SK-N-MC (cell line): ENCODE measurements around the gene SEPTIN8.

Experiments
- EZH2 ChIP-seq: fragments of 200-600 bp; sonication (generic); IDR thresholded peaks from one replicate; pipeline ENCODE4 v1.6.1; 2017; ENCODE audit warnings: antibody characterized with exemption
- FOXP2 ChIP-seq: optimal IDR thresholded peaks from 2 replicates; pipeline ENCODE3; 2011; ENCODE audit warnings: mild to moderate bottlenecking, moderate library complexity; ENCODE audit not compliant: insufficient read depth; ENCODE audit errors: extremely low read length, control extremely low read depth
- POLR2AphosphoS5 ChIP-seq: IDR thresholded peaks from 2 replicates; pipeline ENCODE4 v1.6.1; 2012; ENCODE audit warnings: mild to moderate bottlenecking, low read depth, low read length, borderline replicate concordance

- no peak for TF ChIP-seq POLR2AphosphoS5
- TF ChIP-seq EZH2, result no peak
- TF ChIP-seq FOXP2, result no peak
These were observed 42.4 kb downstream of the SEPTIN8 start for GRCh38 chr5:132734687-132735086.
